Neural progenitor cell (in vitro differentiated cells): ENCODE measurements around the gene HOXA2. TPM values are rescaled to one million over a fixed set of nuclear protein-coding genes. Genes with fewer than 3 reads are reported as not detected.
A peak's percentile ranks its signal among the peaks of the same experiment; 100 is the strongest.

Experiments used
- DNase-seq: peaks from one replicate; pipeline ENCODE4 v3.0.0-alpha.2; 2016; ENCODE audit warnings: low spot score
- H2AFZ ChIP-seq: fragments of 200-600 bp; sonication (generic); replicated peaks from 2 replicates; pipeline ENCODE4 v1.6.1; 2016; ENCODE audit warnings: antibody characterized with exemption
- H3F3A ChIP-seq: fragments of 200-600 bp; sonication (generic); 2 replicates; pipeline ENCODE4 v1.6.1; 2016; ENCODE audit warnings: antibody characterized with exemption, low read depth
- H3K27ac ChIP-seq: fragments of 200-600 bp; sonication (generic); 2 replicates; pipeline ENCODE4 v1.5.1; 2016; ENCODE audit warnings: mild to moderate bottlenecking
- H3K27me3 ChIP-seq: fragments of 200-600 bp; sonication (generic); 2 replicates; pipeline ENCODE4 v1.6.1; 2016; ENCODE audit warnings: mild to moderate bottlenecking, moderate library complexity
- H3K36me3 ChIP-seq: fragments of 200-600 bp; sonication (generic); 2 replicates; pipeline ENCODE4 v1.5.1; 2016
- H3K4me1 ChIP-seq: fragments of 200-600 bp; sonication (generic); 2 replicates; pipeline ENCODE4 v1.6.1; 2016; ENCODE audit warnings: mixed run types
- H3K4me2 ChIP-seq: fragments of 200-600 bp; sonication (generic); 2 replicates; pipeline ENCODE4 v1.6.1; 2016
- H3K4me3 ChIP-seq: fragments of 200-600 bp; sonication (generic); 2 replicates; pipeline ENCODE4 v1.5.1; 2016
- H3K79me2 ChIP-seq: fragments of 200-600 bp; sonication (generic); 2 replicates; pipeline ENCODE4 v1.6.1; 2016; ENCODE audit warnings: low read depth
- H3K9ac ChIP-seq: fragments of 200-600 bp; sonication (generic); 2 replicates; pipeline ENCODE4 v1.6.1; 2016
- H3K9me3 ChIP-seq: fragments of 200-600 bp; sonication (generic); 2 replicates; pipeline ENCODE4 v1.5.1; 2016; ENCODE audit warnings: low read depth
- H4K20me1 ChIP-seq: fragments of 200-600 bp; sonication (generic); 2 replicates; pipeline ENCODE4 v1.6.1; 2016; ENCODE audit warnings: low read depth
- H3K27ac Mint-ChIP-seq: 3 replicates; pipeline ENCODE4 v1.8.0; 2021; ENCODE audit warnings: mixed read lengths
- H3K27me3 Mint-ChIP-seq: 2 replicates; pipeline ENCODE4 v1.8.0; 2022; ENCODE audit warnings: low read depth, mild to moderate bottlenecking, inconsistent platforms, moderate library complexity, mixed read lengths; ENCODE audit not compliant: insufficient read depth
- H3K36me3 Mint-ChIP-seq: 3 replicates; pipeline ENCODE4 v1.8.0; 2021; ENCODE audit warnings: mixed read lengths
- H3K4me1 Mint-ChIP-seq: 3 replicates; pipeline ENCODE4 v1.8.0; 2021; ENCODE audit warnings: mixed read lengths
- H3K4me3 Mint-ChIP-seq: 3 replicates; pipeline ENCODE4 v1.8.0; 2021; ENCODE audit warnings: mild to moderate bottlenecking, moderate library complexity, mixed read lengths
- H3K9me3 Mint-ChIP-seq: 3 replicates; pipeline ENCODE4 v1.8.0; 2020; ENCODE audit warnings: mixed read lengths
- CTCF ChIP-seq: fragments of 200-600 bp; sonication (generic); IDR thresholded peaks from 2 replicates; pipeline ENCODE4 v1.5.1; 2017; ENCODE audit warnings: antibody characterized with exemption, mild to moderate bottlenecking
- EZH2 ChIP-seq: fragments of 200-600 bp; sonication (generic); IDR thresholded peaks from 2 replicates; pipeline ENCODE4 v1.6.1; 2017; ENCODE audit warnings: antibody characterized with exemption, mild to moderate bottlenecking, moderate library complexity
- EZH2phosphoT487 ChIP-seq: fragments of 200-600 bp; sonication (generic); IDR thresholded peaks from 2 replicates; pipeline ENCODE4 v1.6.1; 2017; ENCODE audit warnings: antibody characterized with exemption
- total RNA-seq: library from RNA; depleted of rRNA; stranded (reverse); fragments of >200 nt; gene quantifications from 2 replicates; pipeline ENCODE4 v1.2.3, GENCODE V29; 2015; ENCODE audit warnings: low replicate concordance

Gene HOXA2
- total RNA-seq, 1 donor from 2014 or later = not detected

DNA sequence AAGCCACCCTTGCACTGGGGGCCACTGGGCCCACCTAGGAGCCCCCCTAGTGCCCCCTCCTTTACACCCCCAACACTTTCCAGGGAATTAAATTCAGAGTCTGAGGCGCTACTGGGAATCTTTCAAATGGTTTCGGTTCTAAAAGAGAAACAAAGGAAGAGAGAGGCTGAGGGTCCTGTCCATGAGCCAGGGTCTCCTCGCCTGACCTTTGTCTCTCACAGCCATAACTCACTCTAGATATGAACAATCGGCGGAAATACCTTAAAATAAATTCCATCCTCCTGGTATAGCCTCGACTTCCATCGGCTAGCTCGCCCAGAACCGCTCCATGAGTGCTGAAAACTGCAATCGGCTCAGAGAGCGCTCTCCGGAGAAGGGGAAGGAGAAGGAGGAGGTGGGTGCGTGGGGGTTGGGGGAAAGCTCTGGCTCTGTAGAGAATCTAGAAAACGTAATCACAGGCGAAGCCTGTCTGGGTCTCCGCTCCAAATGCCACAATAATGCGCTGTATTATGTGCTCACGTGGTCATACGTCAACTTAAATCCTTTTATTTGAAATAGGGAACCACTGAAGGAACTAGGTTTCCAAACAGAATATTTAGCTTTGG lies 15.5 kb upstream of the HOXA2 start:
- H3K4me3 ChIP-seq = no peak overlapping the region
- DNase-seq = no peak
- peaks cover 3% of the 10 kb centered on the region for H3K9me3 Mint-ChIP-seq
- H3K4me2 ChIP-seq = no peak overlapping the region
- no peaks in the 10 kb centered on the region for H3K36me3 ChIP-seq
- TF ChIP-seq EZH2phosphoT487 (peak; percentile 35), EZH2 (peak; percentile 91), CTCF (no peak)
- H2AFZ ChIP-seq = no peak overlapping the region
- peaks cover 93% of the 10 kb centered on the region for H4K20me1 ChIP-seq
- H3K4me3 Mint-ChIP-seq = no peak overlapping the region
- H3K27me3 Mint-ChIP-seq = peaks cover 91% of the 10 kb centered on the region
- peaks cover 100% of the 10 kb centered on the region for H3K27me3 ChIP-seq
- no peak overlapping the region for H3K27ac Mint-ChIP-seq
- H3F3A ChIP-seq = peaks cover 5% of the 10 kb centered on the region
- no peaks in the 10 kb centered on the region for H3K79me2 ChIP-seq
- H3K9me3 ChIP-seq = no peaks in the 10 kb centered on the region
- no peaks in the 10 kb centered on the region for H3K4me1 Mint-ChIP-seq
- no peaks in the 10 kb centered on the region for H3K4me1 ChIP-seq
- no peak overlapping the region for H3K27ac ChIP-seq
- H3K9ac ChIP-seq = no peak overlapping the region
- no peaks in the 10 kb centered on the region for H3K36me3 Mint-ChIP-seq

DNA sequence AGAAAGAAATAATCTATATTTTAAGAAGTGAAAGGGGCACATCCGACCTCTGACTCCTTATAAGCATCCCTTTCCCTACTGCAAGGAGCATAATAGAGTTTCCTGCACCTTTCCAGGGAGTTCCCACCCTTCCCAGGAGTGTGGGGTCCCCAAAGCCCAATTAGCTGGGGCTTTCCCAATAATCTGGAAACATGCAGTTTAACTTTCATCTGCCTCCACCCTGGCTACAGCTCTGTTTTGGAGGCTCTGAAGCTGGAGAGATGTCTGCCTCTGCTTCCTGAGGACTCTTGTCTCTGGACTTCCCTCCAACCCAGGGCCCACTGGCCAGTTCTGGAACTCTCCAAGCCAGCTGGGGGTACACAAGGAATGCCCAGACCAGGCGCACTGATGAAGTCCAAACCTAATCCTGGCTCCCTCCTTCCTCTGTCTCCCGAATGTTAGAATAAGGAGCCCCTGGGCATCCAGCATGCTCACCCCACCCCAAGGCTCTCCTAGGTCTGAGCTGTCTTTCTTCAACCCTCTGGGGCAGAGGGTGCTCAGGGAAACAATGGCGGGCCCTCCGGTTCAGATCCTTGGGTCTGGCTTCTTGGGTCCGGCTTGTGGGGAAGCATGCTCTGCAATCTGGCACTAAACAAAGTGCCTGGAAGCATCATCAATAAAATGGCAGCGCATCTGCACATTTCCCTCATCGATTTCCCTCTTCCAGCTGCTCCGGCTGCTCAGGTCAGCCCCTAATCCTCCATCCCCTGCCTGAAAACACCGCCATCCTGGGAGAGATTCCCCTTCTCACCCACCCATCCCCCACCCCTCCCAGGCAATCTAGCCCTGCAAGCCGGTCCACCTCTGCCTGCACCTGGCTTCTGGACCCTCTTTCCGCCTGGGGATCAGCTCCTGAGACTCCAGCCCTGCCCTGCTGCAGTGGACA lies 14.7 kb upstream of the HOXA2 start:
- H3F3A ChIP-seq = peaks cover 13% of the 10 kb centered on the region
- no peaks in the 10 kb centered on the region for H3K36me3 Mint-ChIP-seq
- H3K36me3 ChIP-seq = no peaks in the 10 kb centered on the region
- H3K4me2 ChIP-seq = no peak overlapping the region
- H3K4me3 Mint-ChIP-seq = no peak overlapping the region
- peaks cover 91% of the 10 kb centered on the region for H3K27me3 Mint-ChIP-seq
- TF ChIP-seq EZH2phosphoT487 (no peak), EZH2 (peak; percentile 53), CTCF (no peak)
- no peak overlapping the region for H3K27ac Mint-ChIP-seq
- H3K4me3 ChIP-seq = no peak overlapping the region
- no peaks in the 10 kb centered on the region for H3K79me2 ChIP-seq
- no peak overlapping the region for H3K9ac ChIP-seq
- H3K9me3 ChIP-seq = no peaks in the 10 kb centered on the region
- no peak overlapping the region for H3K27ac ChIP-seq
- no peaks in the 10 kb centered on the region for H3K4me1 ChIP-seq
- H4K20me1 ChIP-seq = peaks cover 93% of the 10 kb centered on the region
- peaks cover 3% of the 10 kb centered on the region for H3K9me3 Mint-ChIP-seq
- H3K4me1 Mint-ChIP-seq = no peaks in the 10 kb centered on the region
- H2AFZ ChIP-seq = no peak overlapping the region
- H3K27me3 ChIP-seq = peaks cover 100% of the 10 kb centered on the region
- no peak for DNase-seq

DNA sequence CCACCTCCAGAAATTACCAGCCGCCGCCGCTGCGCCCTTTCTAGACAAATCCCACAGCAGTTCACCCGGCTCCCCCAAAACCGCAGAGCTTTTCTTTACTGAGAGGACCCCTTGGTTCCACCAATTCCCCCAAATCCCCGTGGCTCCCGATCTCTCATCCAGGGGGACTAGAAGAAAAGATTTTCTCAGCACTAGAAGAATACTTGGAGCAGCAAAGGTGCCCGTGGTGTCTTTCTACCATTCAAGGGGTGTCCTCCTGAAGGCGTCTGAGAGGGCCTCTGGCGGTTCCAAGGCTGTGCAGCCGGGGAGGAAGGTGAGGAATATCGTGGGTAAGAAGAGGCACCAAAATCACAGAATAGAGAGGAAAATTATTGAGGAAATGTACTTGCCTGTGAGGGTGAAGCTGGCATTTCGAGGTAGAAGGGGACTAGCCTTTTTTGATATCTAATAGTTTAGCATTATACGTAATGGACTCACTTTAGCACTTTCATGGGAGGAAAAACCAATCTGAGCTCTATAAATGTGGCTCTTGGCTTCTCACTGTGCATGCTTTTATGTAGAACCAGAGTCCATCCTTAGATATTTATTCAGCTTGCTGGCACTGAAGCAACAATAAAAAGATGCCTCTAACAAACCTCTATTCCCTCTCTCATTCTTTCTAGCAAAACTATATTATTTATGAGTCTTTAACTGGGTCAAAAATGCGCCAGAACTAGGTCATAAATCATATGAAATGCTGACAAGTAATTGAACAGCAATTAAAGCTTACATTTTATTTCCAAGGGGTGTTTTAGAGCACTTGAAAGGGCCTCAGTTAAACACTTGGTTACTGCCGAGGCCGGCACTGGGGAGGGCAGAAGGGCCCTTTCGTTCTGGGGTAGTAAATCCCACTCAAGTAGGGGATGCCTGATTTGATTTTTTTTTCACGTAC lies 13.8 kb upstream of the HOXA2 start:
- no peak overlapping the region for H3K4me2 ChIP-seq
- H3K9me3 Mint-ChIP-seq = no peaks in the 10 kb centered on the region
- no peaks in the 10 kb centered on the region for H3K79me2 ChIP-seq
- H3K36me3 ChIP-seq = no peaks in the 10 kb centered on the region
- H3K27ac Mint-ChIP-seq = no peak overlapping the region
- peaks cover 100% of the 10 kb centered on the region for H3K27me3 ChIP-seq
- H3F3A ChIP-seq = peaks cover 13% of the 10 kb centered on the region
- H3K4me1 ChIP-seq = no peaks in the 10 kb centered on the region
- DNase-seq = no peak
- H3K4me3 Mint-ChIP-seq = no peak overlapping the region
- H3K36me3 Mint-ChIP-seq = no peaks in the 10 kb centered on the region
- H4K20me1 ChIP-seq = peaks cover 93% of the 10 kb centered on the region
- H2AFZ ChIP-seq = no peak overlapping the region
- TF ChIP-seq CTCF (no peak), EZH2phosphoT487 (peak; percentile 52), EZH2 (peak; percentile 64)
- no peak overlapping the region for H3K27ac ChIP-seq
- H3K9ac ChIP-seq = no peak overlapping the region
- H3K27me3 Mint-ChIP-seq = peaks cover 92% of the 10 kb centered on the region
- no peaks in the 10 kb centered on the region for H3K4me1 Mint-ChIP-seq
- H3K4me3 ChIP-seq = no peak overlapping the region
- H3K9me3 ChIP-seq = no peaks in the 10 kb centered on the region
